ENCODE measurements around the gene ERVMER34-1. TPM values are rescaled to one million over a fixed set of nuclear protein-coding genes. Genes with fewer than 3 reads are reported as not detected.

Gene ERVMER34-1
- total RNA-seq, 1 donor from 2014 or later: 3.2 TPM

- H3K27ac Mint-ChIP-seq: no peak overlapping the region
- H3K4me3 Mint-ChIP-seq (ENCODE audit: low read depth): no peak overlapping the region
- H3K27me3 Mint-ChIP-seq: peaks cover 23% of the 10 kb centered on the region
- no peak for TF ChIP-seq CTCF (IDR thresholded peaks at IDR 0.05; ENCODE audit: unreplicated experiment)
- H3K9me3 Mint-ChIP-seq (ENCODE audit: low read depth): no peaks in the 10 kb centered on the region
- H3K36me3 Mint-ChIP-seq (ENCODE audit: insufficient read depth): peaks cover 1% of the 10 kb centered on the region
- DNase-seq (ENCODE audit: low spot score, unreplicated experiment): no peak
- peaks cover 3% of the 10 kb centered on the region for H3K4me1 Mint-ChIP-seq (ENCODE audit: low read depth)
Measured at GRCh38 chr4:52755426-52755825, 4.2 kb upstream of the ERVMER34-1 start.

DNA sequence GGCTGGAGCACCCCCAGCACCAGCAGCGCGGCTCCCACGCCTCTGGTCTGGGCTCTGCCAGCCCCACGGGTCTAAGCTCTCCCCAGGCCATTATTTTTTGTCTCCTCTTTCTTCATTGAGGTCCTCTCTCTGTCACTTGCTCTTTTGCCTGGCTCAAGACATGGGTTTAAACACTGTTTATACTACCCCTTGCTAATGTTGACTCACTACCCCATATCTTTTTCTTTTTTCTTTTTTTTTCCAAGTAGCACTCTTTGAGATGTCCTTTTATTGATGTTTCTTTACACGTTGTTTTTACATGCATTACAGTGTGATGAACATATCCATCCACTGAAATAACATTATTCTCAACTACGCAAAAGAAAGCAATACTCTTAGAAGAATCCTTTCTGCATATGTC, 1.7 kb upstream of the ERVMER34-1 start:
- H3K36me3 Mint-ChIP-seq (ENCODE audit: insufficient read depth): peaks cover 1% of the 10 kb centered on the region
- H3K4me3 Mint-ChIP-seq (ENCODE audit: low read depth): no peak overlapping the region
- peaks cover 31% of the 10 kb centered on the region for H3K27me3 Mint-ChIP-seq
- peaks cover 5% of the 10 kb centered on the region for H3K4me1 Mint-ChIP-seq (ENCODE audit: low read depth)
- H3K9me3 Mint-ChIP-seq (ENCODE audit: low read depth): no peaks in the 10 kb centered on the region
- no peak for TF ChIP-seq CTCF (IDR thresholded peaks at IDR 0.05; ENCODE audit: unreplicated experiment)
- no peak overlapping the region for H3K27ac Mint-ChIP-seq
- no peak for DNase-seq (ENCODE audit: low spot score, unreplicated experiment)

GRCh38 chr4:52751487-52751911, 274 bp upstream of the ERVMER34-1 start:
- H3K9me3 Mint-ChIP-seq (ENCODE audit: low read depth): no peaks in the 10 kb centered on the region
- peaks cover 31% of the 10 kb centered on the region for H3K27me3 Mint-ChIP-seq
- H3K27ac Mint-ChIP-seq: peak overlapping the region; percentile 73
- peak overlapping the region; percentile 75 for H3K4me3 Mint-ChIP-seq (ENCODE audit: low read depth)
- peak; percentile 50 for DNase-seq (ENCODE audit: low spot score, unreplicated experiment)
- peaks cover 5% of the 10 kb centered on the region for H3K4me1 Mint-ChIP-seq (ENCODE audit: low read depth)
- no peak for TF ChIP-seq CTCF (IDR thresholded peaks at IDR 0.05; ENCODE audit: unreplicated experiment)
- peaks cover 1% of the 10 kb centered on the region for H3K36me3 Mint-ChIP-seq (ENCODE audit: insufficient read depth)

DNA sequence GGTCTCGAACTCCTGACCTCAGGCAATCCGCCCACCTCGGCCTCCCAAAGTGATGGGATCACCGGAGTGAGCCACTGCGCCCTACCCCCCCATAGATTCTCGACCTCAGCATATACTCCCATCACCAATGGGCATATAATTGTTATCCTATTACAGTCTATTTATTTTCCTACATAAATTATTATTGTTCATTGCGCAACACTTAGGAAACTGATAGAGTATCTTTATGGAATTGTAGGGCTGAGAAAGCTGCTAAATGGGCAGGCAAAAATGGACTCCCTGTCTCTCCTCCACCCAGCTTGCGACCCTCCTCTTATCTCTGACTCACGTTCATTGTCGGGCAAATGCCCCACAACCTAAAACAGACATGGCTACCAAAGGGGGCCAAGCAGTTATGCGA, 1.0 kb downstream of the ERVMER34-1 start:
- Mint-ChIP-seq H3K4me1 (ENCODE audit: low read depth) (peaks cover 5% of the 10 kb centered on the region), H3K36me3 (ENCODE audit: insufficient read depth) (peaks cover 1% of the 10 kb centered on the region), H3K9me3 (ENCODE audit: low read depth) (no peaks in the 10 kb centered on the region), H3K4me3 (ENCODE audit: low read depth) (peak overlapping the region; percentile 57), H3K27ac (no peak overlapping the region), H3K27me3 (peaks cover 33% of the 10 kb centered on the region)
- DNase-seq (ENCODE audit: low spot score, unreplicated experiment): no peak
- TF ChIP-seq CTCF (IDR thresholded peaks at IDR 0.05; ENCODE audit: unreplicated experiment): no peak

GRCh38 chr4:52748432-52748831, 2.8 kb downstream of the ERVMER34-1 start:
- peaks cover 34% of the 10 kb centered on the region for H3K27me3 Mint-ChIP-seq
- peaks cover 1% of the 10 kb centered on the region for H3K36me3 Mint-ChIP-seq (ENCODE audit: insufficient read depth)
- H3K4me3 Mint-ChIP-seq (ENCODE audit: low read depth): no peak overlapping the region

More at GRCh38 chr4:52748432-52748831, 2.8 kb downstream of the ERVMER34-1 start:
- peaks cover 9% of the 10 kb centered on the region for H3K4me1 Mint-ChIP-seq (ENCODE audit: low read depth)
- no peak overlapping the region for H3K27ac Mint-ChIP-seq
- no peaks in the 10 kb centered on the region for H3K9me3 Mint-ChIP-seq (ENCODE audit: low read depth)
- DNase-seq (ENCODE audit: low spot score, unreplicated experiment): no peak
- TF ChIP-seq CTCF (IDR thresholded peaks at IDR 0.05; ENCODE audit: unreplicated experiment): no peak

All from progenitor cell of endocrine pancreas (in vitro differentiated cells).